CD4-positive, alpha-beta T cell treated with Interleukin-17A for 4 hours (primary cell): Measurements from ENCODE around the gene NLGN4Y.
"Not testable (repeated sequence)": the region's sequence is repeated elsewhere in the genome, so short reads cannot be mapped to it uniquely, and the experiment has no call there.

Source experiments
- DNase-seq: peaks from one replicate; pipeline ENCODE4 v3.0.0-alpha.2; 2020; ENCODE audit warnings: mixed read lengths

NLGN4Y gene

DNA sequence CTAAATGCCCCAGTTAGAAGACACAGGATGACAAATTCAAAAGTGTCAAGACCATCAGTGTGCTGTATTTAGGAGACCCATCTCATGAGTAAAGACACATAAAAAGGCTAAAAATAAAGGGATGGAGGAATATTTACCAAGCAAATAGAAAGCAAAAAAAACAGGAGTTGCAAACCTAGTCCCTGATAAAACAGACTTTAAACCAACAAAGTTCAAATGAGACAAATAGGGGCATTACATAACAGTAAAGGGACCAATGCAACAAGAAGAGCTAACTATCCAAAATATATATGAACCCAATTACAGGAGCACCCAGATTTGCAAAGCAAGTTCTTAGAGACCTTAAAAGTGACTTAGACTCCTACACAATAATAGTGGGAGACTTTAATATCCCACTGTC is 336.1 kb downstream of the NLGN4Y start:
- no peak for DNase-seq

DNA sequence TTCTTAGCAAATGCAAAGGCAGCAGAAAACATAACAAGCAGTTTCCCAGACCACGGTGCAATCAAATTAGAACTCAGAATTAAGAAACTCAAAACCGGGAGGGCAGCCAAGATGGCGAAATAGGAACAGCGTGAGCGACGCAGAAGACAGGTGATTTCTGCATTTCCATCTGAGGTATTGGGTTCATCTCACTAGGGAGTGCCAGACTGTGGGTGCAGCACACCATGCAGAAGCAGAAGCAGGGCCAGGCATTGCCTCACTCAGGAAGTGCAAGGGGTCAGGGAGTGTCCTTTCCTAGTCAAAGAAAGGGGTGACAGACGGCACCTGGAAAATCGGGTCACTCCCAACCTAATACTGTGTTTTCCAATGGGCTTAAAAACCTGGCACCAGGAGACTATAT is 336.7 kb downstream of the NLGN4Y start:
- not testable (repeated sequence) for DNase-seq

DNA sequence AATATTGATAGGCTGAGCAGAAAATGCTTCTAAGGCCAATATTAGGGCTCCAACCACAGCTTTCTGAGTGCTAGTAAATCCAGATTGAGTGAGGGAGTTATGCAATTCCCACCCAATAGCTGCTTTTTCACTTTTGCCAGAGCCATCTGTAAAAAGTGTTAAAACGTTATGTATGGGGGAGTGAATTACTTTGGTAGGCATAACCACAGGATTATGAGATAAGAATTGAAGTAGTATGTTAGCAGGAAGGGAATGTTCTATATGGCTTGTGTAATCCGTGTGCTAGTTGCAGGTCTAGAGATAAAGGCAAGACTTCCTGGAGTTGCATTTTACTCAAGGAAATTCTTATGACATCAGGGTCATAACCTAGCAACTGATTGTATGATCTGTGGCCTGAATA is 347.6 kb downstream of the NLGN4Y start:
- DNase-seq: no peak
